Liver (tissue), 9 donors: ENCODE results near the gene RUBCN. TPM values are rescaled to one million over a fixed set of nuclear protein-coding genes. Genes with fewer than 3 reads are reported as not detected.

Experiments
- DNase-seq: peaks from one replicate; pipeline ENCODE4 v3.0.0-alpha.2; 2017; ENCODE audit warnings: low spot score
- H3K27ac ChIP-seq, 2 donors: one replicate each; pipeline ENCODE4 v1.7.0; 2013; ENCODE audit warnings: inconsistent platforms in 2 of 2, low read length in 2 of 2, control low read depth in 1 of 2, low read depth in 1 of 2, mild to moderate bottlenecking in 1 of 2
- H3K27me3 ChIP-seq, 4 donors: one replicate each; pipeline versions ENCODE4 v1.6.1 to v1.7.0; 2013; ENCODE audit warnings: low read length in 3 of 4, inconsistent platforms in 1 of 4, mild to moderate bottlenecking in 1 of 4, moderate library complexity in 1 of 4; ENCODE audit not compliant: control insufficient read depth in 4 of 4, insufficient read depth in 4 of 4
- H3K36me3 ChIP-seq, 4 donors: one replicate each; pipeline versions ENCODE4 v1.6.1 to v1.7.0; 2013; ENCODE audit warnings: low read length in 3 of 4, mild to moderate bottlenecking in 3 of 4, low read depth in 1 of 4, moderate library complexity in 1 of 4; ENCODE audit not compliant: control insufficient read depth in 4 of 4, insufficient read depth in 3 of 4
- H3K4me1 ChIP-seq, 4 donors: one replicate each; pipeline versions ENCODE4 v1.6.1 to v1.7.0; 2013; ENCODE audit warnings: low read length in 3 of 4, mild to moderate bottlenecking in 3 of 4, moderate library complexity in 1 of 4; ENCODE audit not compliant: control insufficient read depth in 4 of 4, insufficient read depth in 4 of 4
- H3K4me3 ChIP-seq, 3 donors: one replicate each; pipeline versions ENCODE4 v1.6.1 to v1.7.0; 2013; ENCODE audit warnings: low read length in 3 of 3, control low read depth in 1 of 3, low read depth in 1 of 3, mild to moderate bottlenecking in 1 of 3
- H3K9ac ChIP-seq, 2 donors: one replicate each; pipeline ENCODE4 v1.7.0; 2013; ENCODE audit warnings: low read length in 2 of 2, mild to moderate bottlenecking in 2 of 2, moderate library complexity in 2 of 2, control low read depth in 1 of 2, low read depth in 1 of 2
- H3K9me3 ChIP-seq, 4 donors: one replicate each; pipeline versions ENCODE4 v1.6.1 to v1.7.0; 2013; ENCODE audit warnings: low read length in 3 of 4; ENCODE audit not compliant: control insufficient read depth in 4 of 4
- ATF3 ChIP-seq: IDR thresholded peaks from 2 replicates; pipeline ENCODE4 v1.6.1; 2016; ENCODE audit warnings: antibody characterized with exemption
- CTCF ChIP-seq: fragments of 150-350 bp; IDR thresholded peaks from 2 replicates; pipeline ENCODE4 v1.5.1; 2017; ENCODE audit warnings: improper control_type of control experiment, low read depth, low read length; ENCODE audit not compliant: missing input control
- EGR1 ChIP-seq, 2 donors: IDR thresholded peaks; 2 replicates each; pipeline ENCODE4 v1.6.1; 2016 to 2018; ENCODE audit warnings: antibody characterized with exemption in 2 of 2, low read depth in 2 of 2
- FOXA2 ChIP-seq: IDR thresholded peaks from 2 replicates; pipeline ENCODE4 v1.6.1; 2016; ENCODE audit warnings: antibody characterized with exemption
- GABPA ChIP-seq, 2 donors: IDR thresholded peaks in 1 of 2; conservative IDR thresholded peaks in 1 of 2; 2 replicates each; pipeline ENCODE4 v1.6.1; 2016; ENCODE audit warnings: antibody characterized with exemption in 2 of 2, mild to moderate bottlenecking in 1 of 2, moderate library complexity in 1 of 2
- HNF4A ChIP-seq, 2 donors: conservative IDR thresholded peaks; 2 replicates each; pipeline ENCODE4 v1.6.1; 2016; ENCODE audit warnings: antibody characterized with exemption in 2 of 2, mild to moderate bottlenecking in 2 of 2
- JUND ChIP-seq, 2 donors: IDR thresholded peaks; 2 replicates each; pipeline ENCODE4 v1.6.1; 2016; ENCODE audit warnings: antibody characterized with exemption in 2 of 2
- NR2F2 ChIP-seq: IDR thresholded peaks from 2 replicates; pipeline ENCODE4 v1.6.1; 2016; ENCODE audit warnings: antibody characterized with exemption
- RAD21 ChIP-seq, 2 donors: IDR thresholded peaks; 2 replicates each; pipeline ENCODE4 v1.6.1; 2016; ENCODE audit warnings: antibody characterized with exemption in 2 of 2, mild to moderate bottlenecking in 2 of 2
- REST ChIP-seq: IDR thresholded peaks from 2 replicates; pipeline ENCODE4 v1.6.1; 2016; ENCODE audit warnings: antibody characterized with exemption, mild to moderate bottlenecking
- RXRA ChIP-seq, 2 donors: IDR thresholded peaks; 2 replicates each; pipeline ENCODE4 v1.6.1; 2017 to 2018; ENCODE audit warnings: antibody characterized with exemption in 2 of 2, mild to moderate bottlenecking in 1 of 2
- SP1 ChIP-seq: IDR thresholded peaks from 2 replicates; pipeline ENCODE4 v1.6.1; 2018; ENCODE audit warnings: antibody characterized with exemption, mild to moderate bottlenecking
- YY1 ChIP-seq: IDR thresholded peaks from 2 replicates; pipeline ENCODE4 v1.6.1; 2016; ENCODE audit warnings: antibody characterized with exemption, mild to moderate bottlenecking
- ZBTB33 ChIP-seq: IDR thresholded peaks from 2 replicates; pipeline ENCODE4 v1.6.1; 2016; ENCODE audit warnings: antibody characterized with exemption
- WGBS: extraction: QIAGEN DNeasy Blood & Tissue Kit; methylation state at CpG from one replicate; pipeline ENCODE4 v1.1.7; 2013; 5-methylcytosine and 5-hydroxymethylcytosine counted together
- polyA plus RNA-seq, 2 donors: library from polyadenylated mRNA; stranded (reverse) in 1 of 2; unstranded in 1 of 2; fragments of 200-250 nt in 1 of 2; fragments of >200 nt in 1 of 2; fragmentation: Nextera tagmentation in 1 of 2; extraction: Ambion mirVana in 1 of 2; gene quantifications; one replicate each; pipeline versions ENCODE4 v1.2.1 to v1.2.3, GENCODE V29; 2013 to 2015
- total RNA-seq, 2 donors: library from RNA; depleted of rRNA; stranded (reverse); fragments of >200 nt; gene quantifications; one replicate each; pipeline ENCODE4 v1.2.3, GENCODE V29; 2014
- donor health status: healthy.
- donor health status: healthy.
- donor health status: healthy.
- donor health status: healthy.
- donor health status: healthy.

Gene RUBCN
- total and polyA plus RNA-seq, 4 donors: 4.1 to 7.0 (median 4.7) TPM

- TF ChIP-seq ZBTB33: no peak
Observed at GRCh38 chr3:197687570-197687969, 49.1 kb downstream of the RUBCN start (continued).

- H3K36me3 ChIP-seq: peaks cover 7 to 21% (median 16%) of the 10 kb centered on the region in 4 donors
- no peaks in the 10 kb centered on the region for H3K9me3 ChIP-seq
- DNase-seq: no peak
- 89% methylated on average over 4 of the region's 4 CpGs for WGBS
- H3K4me1 ChIP-seq: no peaks in the 10 kb centered on the region
- no peaks in the 10 kb centered on the region for H3K27me3 ChIP-seq
- TF ChIP-seq SP1 (no peak), NR2F2 (no peak), EGR1 (IDR thresholded peaks at IDR 0.05; ENCODE audit: low read depth in 2 of 2) (no peak), YY1 (no peak), RXRA (IDR thresholded peaks at IDR 0.05) (no peak), ZBTB33 (no peak), GABPA (IDR thresholded peaks at IDR 0.05 in 1 of 2, conservative IDR thresholded peaks at IDR 0.05 in 1 of 2) (no peak), ATF3 (no peak), REST (no peak), RAD21 (IDR thresholded peaks at IDR 0.05) (no peak)
- no peak overlapping the region for H3K4me3 ChIP-seq
- H3K27ac ChIP-seq: no peak overlapping the region
- H3K9ac ChIP-seq: no peak overlapping the region
Observed at GRCh38 chr3:197686899-197687298, 49.8 kb downstream of the RUBCN start.

- Histone ChIP-seq H3K9ac (no peak overlapping the region), H3K27me3 (no peaks in the 10 kb centered on the region), H3K4me3 (no peak overlapping the region), H3K9me3 (no peaks in the 10 kb centered on the region), H3K4me1 (no peaks in the 10 kb centered on the region), H3K36me3 (peaks cover 7 to 30% (median 22%) of the 10 kb centered on the region in 4 donors), H3K27ac (no peak overlapping the region)
- no peak for TF ChIP-seq SP1
- no peak for TF ChIP-seq NR2F2
- TF ChIP-seq CTCF: no peak
- no peak for TF ChIP-seq GABPA (IDR thresholded peaks at IDR 0.05 in 1 of 2, conservative IDR thresholded peaks at IDR 0.05 in 1 of 2)
- TF ChIP-seq HNF4A (conservative IDR thresholded peaks at IDR 0.05): no peak
- no peak for TF ChIP-seq JUND (IDR thresholded peaks at IDR 0.05)
- no peak for TF ChIP-seq FOXA2
- TF ChIP-seq ATF3: no peak
- TF ChIP-seq RAD21 (IDR thresholded peaks at IDR 0.05): no peak
- no peak for DNase-seq
- 95% methylated on average over 3 of the region's 3 CpGs for WGBS
Observed at GRCh38 chr3:197685546-197685945, 51.2 kb downstream of the RUBCN start.
